ACHN (cell line): ENCODE data around the gene GSG1L.

Experiments used
- DNase-seq: peaks from one replicate; pipeline ENCODE4 v3.0.0-alpha.2; 2015
- in situ Hi-C: cut with HindIII; loops from 2 replicates; pipeline ENCODE4 v1.10.0; 2017; ENCODE audit warnings: low sequenced_read_pairs, low pct_ligation_motif_present, low pct_unique_long_range_greater_than_20kb

The GSG1L gene

GRCh38 chr16:28063591-28064061 lies at the start of gene GSG1L:
TSS of gene GSG1L (minus strand) at chr16:28063714. CDS start at chr16:28063424, 290 bp downstream.
- in situ Hi-C loops = no loop called here
- DNase-seq = peak; percentile 23

DNA sequence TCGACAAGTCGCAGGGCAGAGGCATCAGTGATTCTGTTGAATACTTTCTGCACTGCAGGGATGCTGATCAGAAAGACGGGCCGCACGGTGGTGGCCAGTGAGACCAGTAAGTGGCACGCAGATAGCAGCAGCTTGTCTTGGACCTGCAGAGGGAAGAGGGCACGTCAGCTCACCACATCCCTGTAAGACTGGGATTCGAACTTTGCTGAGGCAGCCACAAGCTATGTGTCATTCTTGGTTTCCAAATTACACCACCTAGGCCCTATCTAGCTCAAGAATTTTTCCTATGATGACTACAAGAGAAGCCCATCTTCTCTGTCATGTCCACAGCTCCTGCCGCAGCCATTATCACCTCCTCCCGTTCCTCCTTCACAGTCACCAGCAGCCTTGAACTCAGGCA lies 49.4 kb upstream of the GSG1L start:
- DNase-seq = no peak
- in situ Hi-C loops = no loop called here

- in situ Hi-C loops = no loop called here
- no peak for DNase-seq
Observed at GRCh38 chr16:28110977-28111376, 47.5 kb upstream of the GSG1L start.

- in situ Hi-C loops = no loop called here
Observed at GRCh38 chr16:28110479-28110878, 47.0 kb upstream of the GSG1L start.

GRCh38 chr16:28110074-28110473 lies 46.6 kb upstream of the GSG1L start:
- in situ Hi-C loops = no loop called here
- no peak for DNase-seq

More at GRCh38 chr16:28110479-28110878, 47.0 kb upstream of the GSG1L start:
- no peak for DNase-seq

DNA sequence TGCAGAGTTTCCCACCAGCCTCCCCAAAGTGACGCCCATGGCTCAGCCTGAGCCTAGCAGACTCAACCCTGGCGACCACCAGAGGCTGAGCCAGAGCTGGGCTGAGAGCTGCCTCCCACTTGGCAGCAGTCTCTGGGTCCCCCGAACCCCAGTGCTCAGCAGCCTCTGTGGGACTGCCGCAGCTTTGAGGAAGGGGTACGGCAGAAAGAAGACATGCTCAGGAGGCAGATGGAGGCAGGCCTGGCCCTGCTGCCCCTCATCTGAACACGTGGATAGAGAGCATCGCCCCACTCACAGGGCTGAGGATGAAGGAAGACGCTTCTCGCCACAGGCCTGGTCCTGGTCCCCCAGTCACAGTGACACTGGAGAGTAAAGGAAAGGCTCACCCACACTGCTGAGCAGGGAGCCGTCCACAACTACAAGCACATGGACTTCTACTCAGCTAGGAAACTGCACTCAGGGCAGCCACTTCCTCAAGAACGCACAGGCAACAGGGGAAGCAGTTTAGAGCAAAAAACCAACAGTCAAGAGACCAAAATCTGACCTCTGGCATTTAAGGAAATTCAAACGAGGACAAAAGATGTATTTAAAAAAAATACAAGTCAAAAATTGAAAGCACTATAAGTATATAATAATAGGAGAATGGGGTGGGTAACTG lies 45.2 kb upstream of the GSG1L start:
- in situ Hi-C loops = no loop called here
- DNase-seq = no peak

- no peak for DNase-seq
- in situ Hi-C loops = no loop called here
Observed at GRCh38 chr16:28107232-28107631, 43.7 kb upstream of the GSG1L start.

- no peak for DNase-seq
- in situ Hi-C loops = no loop called here
Observed at GRCh38 chr16:28106467-28107215, 43.1 kb upstream of the GSG1L start.

GRCh38 chr16:28105954-28106353 lies 42.4 kb upstream of the GSG1L start:
- no peak for DNase-seq
- in situ Hi-C loops = no loop called here

DNA sequence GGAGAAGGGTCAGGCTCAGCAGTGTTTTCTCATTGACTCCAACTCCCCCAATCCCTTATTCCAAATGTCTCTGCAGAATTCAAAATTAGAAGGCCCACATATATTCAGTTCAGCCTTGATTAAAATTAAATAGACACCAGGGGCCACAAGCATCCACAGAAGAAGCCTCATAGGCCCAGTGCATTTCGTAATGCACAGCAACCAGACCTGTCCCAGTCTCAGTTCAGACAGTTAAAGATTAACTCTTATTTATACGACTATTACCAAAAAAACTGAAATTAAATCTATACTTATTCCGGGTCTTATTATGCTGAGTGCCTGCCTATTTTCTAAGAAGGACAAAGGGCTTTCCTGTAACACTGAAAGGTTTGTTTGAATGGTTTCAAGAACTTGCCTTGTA lies 41.8 kb upstream of the GSG1L start:
- in situ Hi-C loops = no loop called here

GRCh38 chr16:28104404-28104803 lies 40.9 kb upstream of the GSG1L start:
- no peak for DNase-seq
- in situ Hi-C loops = no loop called here

More for the DNA sequence above, 41.8 kb upstream of the GSG1L start:
- DNase-seq = no peak

DNA sequence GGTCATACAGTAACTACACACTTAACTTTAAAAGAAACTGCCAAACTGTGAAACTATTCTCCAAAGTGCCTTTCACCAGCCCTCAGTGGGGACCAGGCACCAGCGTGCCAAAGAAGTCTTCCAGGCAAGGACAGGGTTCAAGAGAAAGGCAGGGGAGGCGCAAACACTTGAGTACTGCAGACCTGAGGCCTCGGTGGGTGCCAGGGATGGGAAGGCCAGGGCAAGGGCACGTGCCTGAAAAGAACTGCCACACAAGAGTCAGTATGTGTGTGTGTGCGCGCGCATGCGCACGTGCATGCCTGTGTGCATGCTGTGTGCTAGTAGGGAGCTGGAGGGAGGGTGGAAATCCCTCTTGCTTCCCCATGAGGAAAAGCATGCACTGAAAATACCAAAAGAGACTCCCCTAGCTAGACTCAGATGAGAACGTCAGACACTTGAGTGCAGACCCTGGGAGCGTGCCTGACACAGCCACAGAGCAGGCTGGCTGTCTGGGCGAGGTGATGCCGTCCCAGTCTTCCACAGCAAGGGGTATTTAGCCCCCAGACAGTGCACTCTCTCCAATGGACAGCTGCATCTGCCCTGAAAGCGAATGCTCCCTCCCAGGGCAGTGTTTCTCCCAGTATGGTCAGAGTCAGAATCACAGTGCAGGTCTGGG lies 40.1 kb upstream of the GSG1L start:
- in situ Hi-C loops = no loop called here
- no peak for DNase-seq

DNA sequence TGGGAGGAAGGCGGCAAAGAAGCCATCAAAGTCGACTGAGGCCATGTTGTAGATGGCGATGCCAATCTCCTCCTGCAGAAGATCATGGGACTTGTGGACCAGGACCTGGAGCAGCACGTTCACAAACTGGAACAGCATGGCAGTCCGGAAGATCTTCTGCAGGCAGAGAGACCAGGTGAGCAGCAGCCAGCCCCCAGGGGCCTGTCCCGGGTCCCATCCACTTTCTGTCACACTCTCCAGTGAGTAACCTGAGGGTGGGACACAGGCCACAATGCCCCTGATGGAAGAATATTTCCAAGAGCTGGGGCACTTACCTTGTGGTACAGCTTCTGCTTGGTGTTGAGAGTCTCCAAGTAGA lies 38.0 kb upstream of the GSG1L start:
- DNase-seq = no peak
- in situ Hi-C loops = no loop called here

GRCh38 chr16:28100810-28101532 lies 37.5 kb upstream of the GSG1L start:
- in situ Hi-C loops = no loop called here
- no peak for DNase-seq

DNA sequence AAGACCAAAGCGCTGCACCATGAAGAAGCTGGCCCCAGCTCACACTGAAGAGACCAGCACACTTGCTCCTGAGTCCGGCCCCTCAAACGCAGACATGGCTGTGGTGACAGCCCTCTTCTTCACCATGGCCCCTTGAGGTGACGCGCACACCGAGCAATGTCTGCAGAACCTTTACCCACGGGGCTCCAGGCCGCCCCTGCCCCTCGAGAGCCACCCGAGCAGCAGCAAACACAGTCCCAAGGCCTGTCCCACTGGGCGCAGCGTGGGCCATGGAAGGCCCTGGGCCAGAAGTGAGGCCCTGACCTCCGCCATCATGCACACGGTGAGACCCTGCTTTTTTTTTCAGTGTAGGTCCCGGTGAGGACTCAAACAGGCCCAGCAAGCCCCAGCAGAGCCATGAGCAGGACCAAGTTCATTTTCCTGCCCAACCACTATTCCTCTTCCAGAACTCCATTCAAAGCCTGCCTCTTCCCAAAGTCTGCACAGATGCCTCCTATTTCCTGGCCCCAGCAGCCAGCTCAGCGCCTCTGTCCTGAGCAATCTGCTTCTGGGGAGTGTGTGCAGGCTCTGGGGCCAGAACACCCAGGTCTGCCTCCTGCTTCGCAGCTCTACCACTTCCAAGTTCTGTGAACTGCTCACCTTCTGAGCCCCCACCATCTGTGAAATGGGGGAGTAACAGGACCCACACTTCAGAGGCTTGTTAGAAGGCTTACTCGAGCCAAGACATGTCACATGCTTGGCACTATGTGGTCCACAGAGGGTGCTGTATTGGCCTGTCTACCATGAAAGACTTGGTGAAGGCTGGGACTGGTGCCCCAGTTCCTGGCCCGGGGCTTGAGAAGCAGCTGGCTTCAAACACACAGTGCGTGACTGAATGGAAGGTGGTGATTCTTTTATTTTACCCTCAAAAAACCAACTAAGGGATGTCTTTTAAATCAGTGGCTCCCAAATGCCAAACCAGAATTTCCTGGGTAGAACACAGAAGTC lies 35.7 kb upstream of the GSG1L start:
- in situ Hi-C loops = no loop called here
- no peak for DNase-seq

GRCh38 chr16:28098171-28098958 lies 34.9 kb upstream of the GSG1L start:
- in situ Hi-C loops = no loop called here
- DNase-seq = no peak
